OCI-M2 (cell line): Measurements from ENCODE around the gene CYTH2.

Experiments used
- DNase-seq: peaks from one replicate; lab custom pipeline; 2025; ENCODE audit not compliant: unreplicated experiment; lab: John Stamatoyannopoulos, UW

The CYTH2 gene

DNA sequence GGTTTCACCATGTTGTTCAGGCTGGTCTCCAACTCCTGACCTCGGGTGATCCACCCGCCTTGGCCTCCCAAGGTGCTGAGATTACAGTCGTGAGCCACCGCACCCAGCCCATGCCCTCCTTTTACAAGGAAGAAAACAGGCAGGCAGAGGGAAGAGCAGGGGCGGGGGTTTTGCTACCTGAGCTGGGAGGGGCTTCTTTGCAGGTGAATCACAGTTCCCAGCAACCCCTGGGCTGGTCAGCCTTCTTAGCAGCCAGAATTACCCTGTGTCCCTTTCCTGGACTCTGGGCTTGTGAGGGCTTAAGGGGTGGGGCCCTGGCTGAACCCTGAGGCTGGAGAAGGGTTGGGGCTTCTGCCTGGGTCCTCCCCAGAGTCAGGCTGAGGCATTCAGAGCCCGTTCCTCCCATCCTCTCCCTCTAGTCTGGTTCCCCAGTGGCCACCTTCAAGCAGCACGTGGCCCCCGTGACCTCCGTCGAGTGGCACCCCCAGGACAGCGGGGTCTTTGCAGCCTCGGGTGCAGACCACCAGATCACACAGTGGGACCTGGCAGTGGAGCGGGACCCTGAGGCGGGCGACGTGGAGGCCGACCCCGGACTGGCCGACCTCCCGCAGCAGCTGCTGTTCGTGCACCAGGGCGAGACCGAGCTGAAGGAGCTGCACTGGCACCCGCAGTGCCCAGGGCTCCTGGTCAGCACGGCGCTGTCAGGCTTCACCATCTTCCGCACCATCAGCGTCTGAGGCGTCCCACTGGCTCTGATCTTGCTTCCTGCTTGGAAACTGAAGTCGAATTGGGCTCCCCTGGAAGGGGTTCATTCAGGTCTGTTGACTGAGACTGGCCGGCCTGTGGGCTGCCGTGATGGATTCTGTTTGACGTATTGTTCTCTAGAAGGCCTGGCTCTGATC is 16.6 kb upstream of the CYTH2 start:
- no peak for DNase-seq

DNA sequence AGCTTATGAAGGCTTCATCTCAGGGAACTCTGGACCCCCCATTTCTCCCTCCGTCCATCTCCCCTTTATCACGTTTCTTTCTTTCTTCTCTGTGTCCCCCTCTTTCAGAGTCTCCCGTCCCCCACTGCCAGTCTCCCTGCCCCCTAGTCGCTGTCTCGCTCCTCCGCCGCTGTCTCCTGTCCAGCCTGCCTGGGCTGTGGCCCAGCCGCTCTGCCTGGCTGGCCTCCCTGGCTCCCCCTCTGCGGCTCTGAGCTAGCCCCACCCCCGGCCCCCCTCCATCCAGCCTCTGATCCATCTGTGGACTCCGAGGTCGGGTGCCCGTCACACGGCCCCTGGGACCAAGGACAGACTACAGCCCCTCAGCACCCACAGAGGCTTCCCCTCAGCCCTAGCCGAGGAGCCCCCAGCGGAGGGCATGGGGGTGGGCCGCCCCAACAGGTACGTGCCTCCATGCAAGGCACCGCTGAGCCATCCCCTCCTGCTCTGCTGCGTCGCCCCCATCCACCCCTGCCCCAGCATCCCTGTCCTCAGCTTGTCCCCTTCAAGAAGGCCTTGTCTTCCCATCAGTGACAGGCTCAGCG is 14.9 kb upstream of the CYTH2 start:
- DNase-seq, result no peak

DNA sequence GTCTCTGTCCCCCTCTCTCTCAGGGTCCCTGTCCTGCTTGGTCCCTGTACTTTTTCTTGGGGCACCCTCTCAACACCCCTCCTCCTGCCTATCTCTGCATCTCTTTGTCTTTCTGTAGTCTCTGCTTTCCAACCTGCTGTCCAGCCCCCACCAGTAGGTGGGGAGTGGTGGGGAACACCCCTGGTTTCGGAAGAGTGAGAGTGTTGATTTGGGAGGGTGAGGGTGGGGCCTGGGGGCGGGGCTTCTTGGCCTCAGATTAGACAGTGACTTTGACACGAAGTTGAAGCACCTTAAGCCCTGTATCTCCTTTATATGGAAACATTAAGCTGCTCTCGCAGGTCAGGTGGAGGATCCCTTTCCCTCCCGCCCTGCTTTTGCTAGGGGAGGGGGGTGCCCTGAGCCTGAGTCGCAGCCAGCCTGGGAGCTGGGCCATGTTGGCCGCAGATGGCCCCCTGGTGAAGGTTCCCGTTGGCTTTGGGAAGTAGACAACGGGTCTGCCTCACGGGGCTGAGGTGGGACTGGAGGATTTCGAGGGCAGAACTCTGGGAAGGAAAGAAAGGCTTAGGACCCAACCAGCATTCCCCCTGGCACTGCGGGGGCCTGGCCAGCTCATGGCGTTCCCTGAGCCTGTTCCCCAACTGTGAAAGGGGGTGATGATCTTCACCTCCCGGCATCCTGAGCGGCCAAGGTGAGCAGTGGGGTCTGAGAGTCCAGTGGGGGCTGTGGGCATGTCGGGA is 13.8 kb upstream of the CYTH2 start, which contains the start of gene KCNJ14:
Gene KCNJ14, plus strand, starts transcription at position 404 of the 737 bp plus-strand sequence. CDS start 6,151 bp downstream, outside the sequence.
- no peak for DNase-seq

DNA sequence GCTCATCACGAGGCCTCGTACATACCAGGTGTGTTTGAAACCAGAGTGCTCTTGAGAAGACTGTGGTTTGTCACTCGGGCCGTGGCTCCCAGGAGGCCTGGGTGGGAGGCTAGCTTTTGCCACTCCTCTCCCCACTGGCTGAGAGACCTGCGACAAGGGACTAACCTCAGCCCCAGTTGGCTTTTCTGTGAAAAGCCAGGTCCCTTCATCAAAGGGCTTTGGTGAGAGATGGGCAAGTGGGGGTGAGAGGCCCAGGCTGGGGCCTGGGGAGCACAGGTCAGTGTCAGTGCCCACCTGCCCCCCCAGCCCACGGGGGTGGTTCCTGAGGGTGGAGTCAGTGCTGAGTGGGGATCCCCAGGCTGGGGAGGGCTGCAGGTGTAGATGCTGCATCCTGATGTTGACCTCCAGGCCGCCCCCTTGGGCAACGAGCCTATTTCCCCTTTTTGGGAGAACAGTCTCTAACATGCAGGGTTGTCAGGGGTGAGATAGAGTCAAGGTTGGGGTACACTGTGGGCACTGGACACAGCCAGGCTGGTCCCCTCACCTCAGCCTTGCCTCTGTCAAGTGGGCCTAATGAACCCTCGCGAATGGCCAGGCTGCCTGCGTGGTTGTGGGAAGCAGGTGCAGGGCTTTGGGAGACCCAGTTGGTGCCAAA is 13.1 kb upstream of the CYTH2 start:
- no peak for DNase-seq

DNA sequence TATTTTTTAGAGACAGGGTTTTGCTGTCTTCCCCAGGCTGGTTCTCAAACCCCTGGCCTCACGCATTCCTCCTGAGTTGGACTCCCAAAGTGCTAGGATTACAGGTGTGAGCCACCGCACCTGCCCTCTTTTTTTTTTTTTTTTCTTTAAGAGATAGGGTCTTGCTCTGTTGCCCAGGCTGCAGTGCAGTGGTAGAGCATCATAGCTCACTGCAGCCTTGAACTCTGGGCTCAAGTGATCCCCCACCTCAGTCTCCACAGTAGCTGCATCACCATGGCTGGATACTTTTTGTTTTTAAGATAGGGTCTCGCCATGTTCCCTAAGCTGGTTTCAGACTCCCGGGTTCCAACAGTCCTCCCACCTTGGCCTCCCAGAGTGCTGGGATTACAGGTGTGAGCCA is 12.3 kb upstream of the CYTH2 start:
- DNase-seq, result no peak

DNA sequence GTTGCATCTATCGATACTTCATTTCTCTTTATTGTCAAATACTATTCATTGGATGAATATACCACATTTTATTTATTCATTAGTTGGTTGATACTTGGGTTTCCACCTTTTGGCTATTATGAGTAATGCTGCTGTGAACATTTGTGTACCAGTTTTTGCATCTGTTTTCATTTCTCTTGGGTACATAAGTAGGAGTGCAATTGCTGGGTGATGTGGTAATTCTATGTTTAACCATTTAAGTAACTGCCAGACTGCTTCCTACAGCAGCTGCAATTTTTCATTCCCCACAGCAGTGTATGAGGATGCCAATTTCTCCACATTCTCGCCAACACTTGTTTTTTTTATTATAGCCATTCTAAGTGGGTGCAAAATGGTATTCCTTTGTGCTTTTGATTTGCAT is 11.2 kb upstream of the CYTH2 start:
- DNase-seq, result no peak

DNA sequence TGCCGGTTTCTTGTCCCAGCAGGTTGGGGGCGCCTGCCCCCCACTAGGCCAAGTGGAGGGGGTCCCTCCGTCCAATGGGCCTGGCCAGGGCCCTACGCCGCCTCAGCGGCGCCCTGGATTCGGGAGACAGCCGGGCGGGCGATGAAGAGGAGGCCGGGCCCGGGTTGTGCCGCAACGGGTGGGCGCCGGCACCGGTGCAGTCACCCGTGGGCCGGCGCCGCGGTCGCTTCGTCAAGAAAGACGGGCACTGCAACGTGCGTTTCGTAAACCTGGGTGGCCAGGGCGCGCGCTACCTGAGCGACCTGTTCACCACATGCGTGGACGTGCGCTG is 7.6 kb upstream of the CYTH2 start:
- no peak for DNase-seq

DNA sequence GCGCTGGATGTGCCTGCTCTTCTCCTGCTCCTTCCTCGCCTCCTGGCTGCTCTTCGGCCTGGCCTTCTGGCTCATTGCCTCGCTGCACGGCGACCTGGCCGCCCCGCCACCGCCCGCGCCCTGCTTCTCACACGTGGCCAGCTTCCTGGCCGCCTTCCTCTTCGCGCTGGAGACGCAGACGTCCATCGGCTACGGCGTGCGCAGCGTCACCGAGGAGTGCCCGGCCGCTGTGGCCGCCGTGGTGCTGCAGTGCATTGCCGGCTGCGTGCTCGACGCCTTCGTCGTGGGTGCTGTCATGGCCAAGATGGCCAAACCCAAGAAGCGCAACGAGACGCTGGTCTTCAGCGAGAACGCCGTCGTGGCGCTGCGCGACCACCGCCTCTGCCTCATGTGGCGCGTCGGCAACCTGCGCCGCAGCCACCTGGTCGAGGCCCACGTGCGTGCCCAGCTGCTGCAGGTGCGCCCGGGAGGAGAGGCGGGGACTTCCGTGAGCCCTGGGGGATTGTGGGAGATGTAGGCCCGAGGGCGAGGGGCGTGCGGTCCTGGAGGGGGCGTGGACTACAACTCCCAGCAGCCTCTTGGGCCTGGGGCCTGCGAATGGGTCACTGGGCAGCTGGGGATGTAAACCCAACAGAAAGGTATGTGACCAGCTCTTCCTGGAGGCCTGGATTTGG is 7.0 kb upstream of the CYTH2 start:
- no peak for DNase-seq

DNA sequence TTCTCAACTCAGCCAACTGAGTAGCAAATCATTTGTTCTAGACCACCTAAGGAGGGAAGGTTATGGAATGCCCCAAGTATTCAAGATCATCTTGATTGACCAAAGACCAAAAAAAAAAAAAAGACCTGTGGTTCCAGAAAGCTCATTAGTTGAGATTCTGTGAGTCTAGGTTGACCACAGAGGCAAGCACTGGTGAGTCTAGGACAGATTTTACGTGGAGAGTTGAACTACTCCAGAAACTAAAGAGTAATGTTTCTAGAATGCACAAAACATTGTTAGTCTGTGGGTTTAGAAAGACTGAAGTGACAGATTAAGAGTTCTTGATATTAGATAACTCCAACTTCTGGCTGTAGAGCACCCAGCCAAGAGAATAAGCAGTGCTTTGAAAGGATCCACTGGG is 4.0 kb upstream of the CYTH2 start:
- no peak for DNase-seq

DNA sequence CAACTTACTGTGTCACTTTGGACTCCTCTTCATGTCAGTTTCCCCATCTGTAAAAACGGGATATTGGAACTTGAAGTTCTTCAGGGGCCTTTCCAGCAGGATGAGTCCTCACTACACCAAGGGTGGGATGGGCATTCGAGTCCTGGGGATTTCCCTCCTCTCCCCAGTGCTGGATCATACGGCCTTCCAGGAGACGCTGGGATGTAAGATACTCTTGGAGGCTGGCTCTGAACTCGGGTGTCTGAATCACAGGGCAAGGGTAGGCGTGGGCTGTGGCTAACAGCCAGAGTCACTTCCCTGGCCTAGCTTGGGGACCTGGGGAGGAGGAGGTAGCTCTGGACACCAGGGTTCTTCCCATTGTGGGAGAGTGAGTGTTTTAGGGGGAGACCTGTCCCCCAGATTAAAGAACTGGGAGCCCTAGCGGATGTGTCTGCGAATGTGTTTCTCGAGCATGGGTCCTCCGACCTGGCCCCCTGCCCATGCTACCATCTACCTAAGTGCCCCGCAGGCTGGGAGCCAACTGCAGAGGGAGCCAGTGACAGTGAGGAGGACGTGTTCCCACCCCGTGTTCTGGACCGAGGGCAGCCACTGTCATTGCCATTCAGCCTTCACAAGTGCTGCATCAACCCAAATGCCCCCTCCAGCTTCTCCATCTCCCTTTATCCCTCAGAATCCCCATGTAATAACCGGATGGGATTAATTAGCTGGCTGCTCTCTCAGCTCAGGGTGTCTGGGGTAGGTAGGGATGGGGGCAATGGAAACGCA is 2.4 kb upstream of the CYTH2 start:
- DNase-seq, result no peak

DNA sequence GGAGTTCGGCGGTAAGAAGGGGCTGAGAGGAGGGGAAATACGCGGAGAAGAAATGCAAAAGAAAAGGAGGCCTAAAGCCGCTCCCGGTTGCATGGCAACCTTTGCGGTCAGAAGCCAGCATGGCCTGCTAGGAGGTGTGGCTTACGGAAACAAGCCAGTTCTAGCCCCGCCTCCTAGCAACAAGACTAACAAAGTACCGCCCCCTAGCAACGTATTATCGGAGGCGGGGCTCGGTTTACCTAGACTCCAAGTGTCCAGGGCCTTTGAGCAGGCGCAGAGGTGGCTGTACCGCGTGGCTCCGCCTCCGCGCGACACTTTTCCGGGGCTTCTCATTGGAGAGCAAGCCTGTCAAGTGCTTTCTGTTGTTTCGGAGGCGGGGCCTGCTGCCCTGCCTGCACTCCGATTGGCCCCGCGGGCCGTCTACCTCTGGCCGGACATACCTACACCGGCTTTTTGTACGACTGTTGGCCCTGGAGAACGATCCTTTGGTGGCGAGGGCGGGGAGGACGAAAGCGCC is 339 bp upstream of the CYTH2 start:
- DNase-seq, result peak; percentile 99

DNA sequence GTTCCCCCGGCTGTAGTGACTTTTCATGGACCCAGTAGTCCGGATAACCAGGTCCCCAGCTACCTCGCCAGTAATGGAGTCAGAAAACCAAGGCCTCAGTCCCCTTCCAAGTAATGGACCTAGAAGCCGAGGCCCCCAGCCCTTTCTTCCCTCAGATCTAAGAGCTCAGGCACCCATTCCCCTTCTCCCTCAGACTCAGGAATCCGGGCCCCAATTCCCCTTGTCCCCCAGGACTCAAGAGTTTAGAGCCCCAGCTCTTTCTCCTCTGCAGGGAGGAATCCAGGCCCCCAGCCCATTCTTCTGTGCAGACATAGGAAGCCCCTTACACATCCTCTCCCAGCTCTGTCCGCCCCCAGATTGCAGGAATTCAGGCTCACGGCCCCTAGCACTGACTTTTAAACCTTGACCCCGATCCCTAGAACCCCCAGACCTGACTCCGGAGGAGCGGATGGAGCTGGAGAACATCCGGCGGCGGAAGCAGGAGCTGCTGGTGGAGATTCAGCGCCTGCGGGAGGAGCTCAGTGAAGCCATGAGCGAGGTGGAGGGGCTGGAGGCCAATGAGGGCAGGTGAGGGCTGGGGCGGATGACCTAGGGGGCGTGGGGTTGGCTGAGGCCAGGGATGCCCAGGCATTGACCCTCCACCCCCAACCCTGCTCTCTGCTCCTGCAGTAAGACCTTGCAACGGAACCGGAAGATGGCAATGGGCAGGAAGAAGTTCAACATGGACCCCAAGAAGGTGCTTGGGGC is 938 bp downstream of the CYTH2 start:
- no peak for DNase-seq

DNA sequence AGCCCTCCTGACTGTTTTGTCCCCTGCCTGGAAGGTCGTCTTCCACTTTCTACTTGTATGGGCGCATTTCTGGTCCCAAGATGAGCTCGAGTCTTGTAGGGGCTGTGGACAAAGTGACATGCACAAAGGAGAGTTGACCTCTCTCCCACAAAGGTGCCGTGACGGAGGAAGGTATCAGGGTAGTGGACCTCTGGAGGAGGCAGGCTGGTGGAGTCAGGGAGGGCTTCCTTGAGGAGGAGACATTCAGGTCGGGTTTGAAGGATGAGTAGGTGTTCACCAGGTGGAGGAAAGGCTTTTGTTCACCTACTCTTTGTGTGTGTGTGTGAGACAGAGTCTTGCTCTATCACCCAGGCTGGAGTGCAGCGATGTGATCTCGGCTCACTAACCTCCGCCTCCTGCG is 1.7 kb downstream of the CYTH2 start:
- DNase-seq, result no peak

DNA sequence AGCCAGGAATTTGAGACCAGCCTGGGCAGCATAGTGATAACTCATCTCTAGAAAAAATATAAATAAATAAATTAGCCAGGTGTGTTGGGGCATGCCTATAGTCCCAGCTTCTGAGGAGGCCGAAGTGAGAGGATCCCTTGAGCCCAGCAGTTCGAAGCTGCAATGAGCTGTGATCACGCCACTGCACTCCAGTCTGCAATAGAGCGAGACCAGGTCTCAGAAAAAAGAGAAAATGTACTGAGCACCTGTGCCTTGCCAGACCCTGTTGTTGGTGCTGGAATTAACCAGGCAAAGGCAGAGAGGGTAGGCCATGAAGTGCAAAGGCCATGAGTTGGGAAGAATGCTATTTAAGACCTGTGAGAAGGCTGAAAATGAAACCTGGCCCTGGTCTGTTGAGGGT is 2.7 kb downstream of the CYTH2 start:
- DNase-seq, result no peak

DNA sequence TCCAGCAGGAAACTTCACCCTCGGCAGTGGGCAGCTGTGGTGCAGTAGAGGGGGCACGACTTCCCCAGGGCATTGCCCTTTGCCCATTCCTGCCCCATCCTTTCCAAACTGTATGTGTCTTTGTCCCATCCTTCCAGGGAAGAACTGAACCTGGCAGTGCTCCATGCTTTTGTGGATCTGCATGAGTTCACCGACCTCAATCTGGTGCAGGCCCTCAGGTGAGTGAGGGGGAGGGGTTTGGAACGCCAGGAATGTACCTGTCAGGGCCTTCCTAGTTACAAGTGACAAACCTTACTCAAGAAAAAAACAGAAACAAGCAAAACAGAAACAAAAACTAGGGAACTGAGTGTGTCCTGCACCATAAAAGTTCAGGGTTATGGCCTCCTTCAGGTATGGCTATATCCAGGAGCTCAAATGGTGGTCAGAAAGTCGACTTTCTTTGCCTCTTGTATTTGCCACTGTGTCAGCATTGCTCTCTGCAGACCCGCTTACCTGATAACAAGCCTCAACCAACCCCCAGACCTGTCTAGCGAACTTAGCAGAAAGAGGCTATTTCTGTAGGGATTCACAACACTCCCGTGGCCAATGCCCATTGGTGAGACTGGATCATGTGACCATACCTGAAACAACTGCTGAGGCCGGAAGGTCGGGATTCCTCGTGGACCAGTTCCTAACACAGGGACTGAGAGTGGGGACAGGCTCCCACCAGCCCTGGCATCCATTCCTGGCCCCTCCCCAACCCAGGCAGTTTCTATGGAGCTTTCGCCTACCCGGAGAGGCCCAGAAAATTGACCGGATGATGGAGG is 4.2 kb downstream of the CYTH2 start:
- DNase-seq, result no peak

DNA sequence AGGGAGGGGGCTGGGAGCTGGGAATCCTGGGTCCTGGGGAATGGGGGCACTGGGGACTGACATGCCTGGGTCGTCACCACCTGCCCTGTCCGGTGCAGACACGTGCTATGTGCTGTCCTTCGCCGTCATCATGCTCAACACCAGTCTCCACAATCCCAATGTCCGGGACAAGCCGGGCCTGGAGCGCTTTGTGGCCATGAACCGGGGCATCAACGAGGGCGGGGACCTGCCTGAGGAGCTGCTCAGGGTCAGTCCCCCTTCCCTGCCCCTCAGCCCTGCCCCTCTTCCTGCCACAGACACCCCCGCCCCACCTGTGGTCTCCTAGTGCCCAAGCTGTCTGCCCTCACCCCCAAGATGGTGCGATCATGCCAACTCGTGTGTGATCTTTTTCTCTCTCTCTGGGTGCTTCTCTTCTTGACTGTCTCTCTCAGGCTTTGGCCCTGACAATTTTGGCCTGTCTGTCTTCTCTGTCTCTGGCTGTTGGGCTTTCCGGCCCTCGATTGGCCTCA is 5.0 kb downstream of the CYTH2 start:
- DNase-seq, result no peak

DNA sequence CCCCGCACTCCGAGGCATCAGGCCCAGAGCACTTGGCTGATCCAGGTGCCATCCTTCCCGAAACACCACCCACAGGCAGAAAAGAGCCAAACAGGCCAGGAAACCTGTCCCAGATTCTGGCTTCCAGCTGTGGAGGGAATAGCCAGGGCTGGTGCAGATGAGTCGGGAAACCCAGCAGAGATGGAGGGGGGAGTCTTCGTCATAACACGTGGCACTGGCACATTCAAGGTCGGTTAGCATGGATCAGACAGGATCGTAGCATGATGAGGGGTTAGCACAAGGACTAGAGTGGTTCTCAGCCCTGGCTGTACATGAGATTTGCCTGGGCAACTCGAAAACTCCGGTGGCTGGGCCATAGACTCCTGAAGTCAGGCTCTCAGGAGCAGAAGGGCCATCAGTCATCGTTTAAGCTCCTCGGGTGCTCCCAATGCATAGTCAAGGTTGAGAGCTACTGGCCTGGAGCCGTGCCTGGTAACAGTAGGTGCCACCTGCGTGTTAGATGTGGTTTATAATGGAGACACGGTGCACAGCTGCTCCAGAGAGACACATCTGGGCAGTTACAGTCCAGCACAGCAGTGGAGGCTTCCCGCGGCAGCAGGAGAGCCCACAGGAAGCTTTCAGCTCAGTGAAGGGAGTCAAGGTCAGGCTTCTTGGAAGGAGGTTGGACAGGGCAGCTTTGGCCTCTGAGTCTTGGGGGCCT is 6.3 kb downstream of the CYTH2 start:
- no peak for DNase-seq

DNA sequence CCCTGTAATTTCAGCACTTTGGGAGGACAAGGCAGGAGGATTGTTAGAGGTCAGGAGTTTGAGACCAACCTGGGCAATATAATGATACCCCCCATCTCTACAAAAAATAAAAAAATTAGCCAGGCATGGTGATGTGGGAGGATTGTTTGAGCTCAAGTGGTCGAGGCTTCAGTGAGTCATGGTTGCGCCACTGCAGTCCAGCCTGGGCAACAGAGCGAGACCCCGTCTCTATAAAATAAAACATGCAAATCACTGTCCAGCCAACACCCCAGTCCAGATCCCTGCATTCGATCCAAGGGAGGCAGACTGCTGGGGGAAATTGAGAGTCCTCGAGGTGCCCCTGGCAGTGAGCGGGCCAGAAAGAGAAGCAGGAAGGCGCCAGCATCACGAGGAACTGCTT is 7.0 kb downstream of the CYTH2 start:
- no peak for DNase-seq
